A549 (cell line): ENCODE measurements around the gene IL1B. TPM values are rescaled to one million over a fixed set of nuclear protein-coding genes. Genes with fewer than 3 reads are reported as not detected.

Experiments used
- ATAC-seq, 2 experiments: fragments of 200-7000 bp in 1 of 2; fragments of >200 bp in 1 of 2; cut with Nextera tagmentation in 1 of 2; cut with Tn5 transposase in 1 of 2; 3 replicates each; pipeline versions ENCODE4 v1.8.0 to v1.9.1; 2018 to 2020; ENCODE audit warnings: mild to moderate bottlenecking in 1 of 2, moderate library complexity in 1 of 2
- CTCF ChIA-PET: fragments of 300-600 bp; sonication (Branson Sonifier 250); formaldehyde crosslinking; extraction: SDS; loops from one replicate; lab custom pipeline; 2021; ENCODE audit warnings: antibody characterized with exemption, inconsistent platforms; lab: Yijun Ruan, JAX
- POLR2A ChIA-PET: fragments of 350-600 bp; formaldehyde crosslinking; extraction: SDS; loops from one replicate; lab custom pipeline; 2021; ENCODE audit warnings: antibody characterized with exemption, inconsistent platforms; lab: Yijun Ruan, JAX
- DNase-seq, 2 experiments: peaks; one replicate each; pipeline versions ENCODE4 v3.0.0 to v3.0.0-alpha.2; 2011 to 2016; ENCODE audit warnings: low read depth in 1 of 2, low spot score in 1 of 2
- FAIRE-seq: peaks from 2 replicates; lab custom pipeline; 2011; peaks lifted over from hg19 to GRCh38; lab: Jason Lieb, UNC
- H3K27ac ChIP-seq, 2 experiments: fragments of >200 bp; sonication (Bioruptor Twin); formaldehyde crosslinking; 3 replicates each; pipeline ENCODE4 v1.5.1; 2016 to 2017
- H3K4me1 ChIP-seq: fragments of >200 bp; sonication (Bioruptor Twin); formaldehyde crosslinking; 3 replicates; pipeline ENCODE4 v1.6.1; 2016
- H3K4me2 ChIP-seq: fragments of >200 bp; sonication (Bioruptor Twin); formaldehyde crosslinking; 3 replicates; pipeline ENCODE4 v1.6.1; 2016
- H3K4me3 ChIP-seq: fragments of >200 bp; sonication (Bioruptor Twin); formaldehyde crosslinking; 3 replicates; pipeline ENCODE4 v1.5.1; 2016
- H3K9me3 ChIP-seq: fragments of >200 bp; sonication (Bioruptor Twin); formaldehyde crosslinking; 3 replicates; pipeline ENCODE4 v1.6.1; 2016
- BCL3 ChIP-seq: fragments of >200 bp; sonication (Bioruptor Twin); formaldehyde crosslinking; IDR thresholded peaks from 3 replicates; pipeline ENCODE4 v1.6.1; 2016
- CBX2 ChIP-seq: fragments of 200-600 bp; sonication (generic); IDR thresholded peaks from 2 replicates; pipeline ENCODE4 v1.6.1; 2016; ENCODE audit warnings: low read depth, mild to moderate bottlenecking, borderline replicate concordance
- CBX8 ChIP-seq: fragments of 200-600 bp; sonication (generic); IDR thresholded peaks from 2 replicates; pipeline ENCODE4 v1.6.1; 2016
- EHF ChIP-seq: fragments of 250-450 bp; sonication (Bioruptor Pico); IDR thresholded peaks from 2 replicates; pipeline ENCODE4 v1.5.0; 2020; ENCODE audit warnings: mild to moderate bottlenecking
- FOXS1 ChIP-seq: fragments of 250-450 bp; sonication (Bioruptor Pico); IDR thresholded peaks from 2 replicates; pipeline ENCODE4 v1.5.0; 2020; ENCODE audit warnings: mild to moderate bottlenecking, moderate library complexity
- GATA3 ChIP-seq: IDR thresholded peaks from 2 replicates; pipeline ENCODE4 v1.6.1; 2012; ENCODE audit warnings: borderline replicate concordance
- HMGXB4 ChIP-seq: fragments of 250-450 bp; sonication (Bioruptor Pico); IDR thresholded peaks from 2 replicates; pipeline ENCODE4 v1.5.0; 2021; ENCODE audit warnings: mild to moderate bottlenecking, moderate library complexity, borderline replicate concordance
- HOXB13 ChIP-seq: fragments of 250-450 bp; sonication (Bioruptor Pico); IDR thresholded peaks from 2 replicates; pipeline ENCODE4 v1.5.0; 2020; ENCODE audit warnings: low read depth, mild to moderate bottlenecking, moderate library complexity
- HOXB5 ChIP-seq: fragments of 250-450 bp; sonication (Bioruptor Pico); IDR thresholded peaks from 2 replicates; pipeline ENCODE4 v1.5.0; 2020; ENCODE audit warnings: mild to moderate bottlenecking, moderate library complexity
- JUN ChIP-seq, 2 experiments: fragments of >200 bp; sonication (Bioruptor Twin); formaldehyde crosslinking; IDR thresholded peaks; 2 replicates in 1 of 2; 3 replicates in 1 of 2; pipeline ENCODE4 v1.6.1; 2016 to 2017
- JUNB ChIP-seq: fragments of >200 bp; sonication (Bioruptor Twin); formaldehyde crosslinking; IDR thresholded peaks from 2 replicates; pipeline ENCODE4 v1.6.1; 2016
- KDM1A ChIP-seq: fragments of 200-600 bp; sonication (generic); IDR thresholded peaks from 2 replicates; pipeline ENCODE4 v1.6.1; 2016; ENCODE audit warnings: low read depth, mild to moderate bottlenecking
- KDM5A ChIP-seq: fragments of 200-600 bp; sonication (generic); IDR thresholded peaks from 2 replicates; pipeline ENCODE4 v1.6.1; 2016; ENCODE audit warnings: antibody characterized with exemption, mild to moderate bottlenecking
- MAX ChIP-seq: IDR thresholded peaks from 2 replicates; pipeline ENCODE4 v1.6.1; 2012
- POLR2A ChIP-seq: IDR thresholded peaks from 2 replicates; pipeline ENCODE4 v1.6.1; 2012; ENCODE audit warnings: mild to moderate bottlenecking, low read length
- POLR2AphosphoS2 ChIP-seq: conservative IDR thresholded peaks from 2 replicates; pipeline ENCODE4 v1.6.1; 2012; ENCODE audit warnings: low read length, improper control_type of control experiment, inconsistent platforms
- TFCP2L1 ChIP-seq: fragments of 250-450 bp; sonication (Bioruptor Pico); IDR thresholded peaks from 2 replicates; pipeline ENCODE4 v1.5.0; 2021; ENCODE audit warnings: mild to moderate bottlenecking
- TP53 ChIP-seq: fragments of 250-450 bp; sonication (Bioruptor Pico); IDR thresholded peaks from 2 replicates; pipeline ENCODE4 v1.5.0; 2021; ENCODE audit warnings: mild to moderate bottlenecking, moderate library complexity
- ZFP36 ChIP-seq: fragments of 450-650 bp; IDR thresholded peaks from 2 replicates; pipeline ENCODE4 v1.6.1; 2014; ENCODE audit warnings: borderline replicate concordance; ENCODE audit not compliant: partially characterized antibody
- WGBS: methylation state at CpG from one replicate; pipeline ENCODE4 v1.1.6; 2017; ENCODE audit errors: missing lambda C conversion rate; 5-methylcytosine and 5-hydroxymethylcytosine counted together
- polyA plus RNA-seq, 4 experiments: library from polyadenylated mRNA; depleted of rRNA in 3 of 4; stranded (reverse); fragments of >200 nt; fragmentation: RNase III in 1 of 4; extraction: RNeasy Plus Mini Kit Qiagen cat#74134 plus additional on column Dnase treatment in 1 of 4; gene quantifications; 2 replicates in 3 of 4; 3 replicates in 1 of 4; pipeline ENCODE4 v1.2.3, GENCODE V29; 2011 to 2017
- TF ChIP-seq, protein P1 (sequence below): fragments of 200-600 bp; sonication (generic); IDR thresholded peaks from 2 replicates; pipeline ENCODE4 v1.6.1; 2016; ENCODE audit warnings: antibody characterized with exemption, mild to moderate bottlenecking, moderate library complexity
- TF ChIP-seq, protein P2 (sequence below): IDR thresholded peaks from 2 replicates; pipeline ENCODE4 v1.6.1; 2012
- TF ChIP-seq, protein P3 (sequence below): fragments of 450-650 bp; IDR thresholded peaks from 2 replicates; pipeline ENCODE4 v1.6.1; 2014; ENCODE audit warnings: antibody characterized with exemption
- TF ChIP-seq, protein P4 (sequence below): fragments of >200 bp; sonication (Bioruptor Twin); formaldehyde crosslinking; IDR thresholded peaks from 2 replicates; pipeline ENCODE4 v1.6.1; 2016

Gene IL1B
- polyA plus RNA-seq, 2 of the 4 experiments (the other 2 are of a cell fraction) = 0.54 to 0.70 TPM

- no peaks in the 10 kb centered on the region for H3K4me1 ChIP-seq
- no peak for FAIRE-seq
Observed at GRCh38 chr2:112848833-112849232, 12.3 kb upstream of the IL1B start.

GRCh38 chr2:112846031-112846430 lies 9.5 kb upstream of the IL1B start:
- Histone ChIP-seq H3K9me3 (no peaks in the 10 kb centered on the region), H3K4me2 (no peak overlapping the region), H3K4me1 (no peaks in the 10 kb centered on the region), H3K4me3 (no peak overlapping the region), H3K27ac (no peak overlapping the region)
- FAIRE-seq = no peak
- ATAC-seq = no peak
- WGBS = 71% methylated on average over 6 of the region's 6 CpGs
- ChIA-PET POLR2A (no interaction called here), CTCF (no interaction called here)
- no peak for DNase-seq
- TF ChIP-seq POLR2A = no peak
- TF ChIP-seq HOXB13 = no peak
- no peak for TF ChIP-seq TP53 (CRISPR knock-in tag)
- TF ChIP-seq JUNB = no peak
- no peak for TF ChIP-seq TFCP2L1
- TF ChIP-seq, protein P1, sequence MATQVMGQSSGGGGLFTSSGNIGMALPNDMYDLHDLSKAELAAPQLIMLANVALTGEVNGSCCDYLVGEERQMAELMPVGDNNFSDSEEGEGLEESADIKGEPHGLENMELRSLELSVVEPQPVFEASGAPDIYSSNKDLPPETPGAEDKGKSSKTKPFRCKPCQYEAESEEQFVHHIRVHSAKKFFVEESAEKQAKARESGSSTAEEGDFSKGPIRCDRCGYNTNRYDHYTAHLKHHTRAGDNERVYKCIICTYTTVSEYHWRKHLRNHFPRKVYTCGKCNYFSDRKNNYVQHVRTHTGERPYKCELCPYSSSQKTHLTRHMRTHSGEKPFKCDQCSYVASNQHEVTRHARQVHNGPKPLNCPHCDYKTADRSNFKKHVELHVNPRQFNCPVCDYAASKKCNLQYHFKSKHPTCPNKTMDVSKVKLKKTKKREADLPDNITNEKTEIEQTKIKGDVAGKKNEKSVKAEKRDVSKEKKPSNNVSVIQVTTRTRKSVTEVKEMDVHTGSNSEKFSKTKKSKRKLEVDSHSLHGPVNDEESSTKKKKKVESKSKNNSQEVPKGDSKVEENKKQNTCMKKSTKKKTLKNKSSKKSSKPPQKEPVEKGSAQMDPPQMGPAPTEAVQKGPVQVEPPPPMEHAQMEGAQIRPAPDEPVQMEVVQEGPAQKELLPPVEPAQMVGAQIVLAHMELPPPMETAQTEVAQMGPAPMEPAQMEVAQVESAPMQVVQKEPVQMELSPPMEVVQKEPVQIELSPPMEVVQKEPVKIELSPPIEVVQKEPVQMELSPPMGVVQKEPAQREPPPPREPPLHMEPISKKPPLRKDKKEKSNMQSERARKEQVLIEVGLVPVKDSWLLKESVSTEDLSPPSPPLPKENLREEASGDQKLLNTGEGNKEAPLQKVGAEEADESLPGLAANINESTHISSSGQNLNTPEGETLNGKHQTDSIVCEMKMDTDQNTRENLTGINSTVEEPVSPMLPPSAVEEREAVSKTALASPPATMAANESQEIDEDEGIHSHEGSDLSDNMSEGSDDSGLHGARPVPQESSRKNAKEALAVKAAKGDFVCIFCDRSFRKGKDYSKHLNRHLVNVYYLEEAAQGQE = no peak
- TF ChIP-seq, protein P2, sequence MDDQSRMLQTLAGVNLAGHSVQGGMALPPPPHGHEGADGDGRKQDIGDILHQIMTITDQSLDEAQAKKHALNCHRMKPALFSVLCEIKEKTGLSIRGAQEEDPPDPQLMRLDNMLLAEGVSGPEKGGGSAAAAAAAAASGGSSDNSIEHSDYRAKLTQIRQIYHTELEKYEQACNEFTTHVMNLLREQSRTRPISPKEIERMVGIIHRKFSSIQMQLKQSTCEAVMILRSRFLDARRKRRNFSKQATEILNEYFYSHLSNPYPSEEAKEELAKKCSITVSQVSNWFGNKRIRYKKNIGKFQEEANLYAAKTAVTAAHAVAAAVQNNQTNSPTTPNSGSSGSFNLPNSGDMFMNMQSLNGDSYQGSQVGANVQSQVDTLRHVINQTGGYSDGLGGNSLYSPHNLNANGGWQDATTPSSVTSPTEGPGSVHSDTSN = no peak
- no peak for TF ChIP-seq FOXS1 (CRISPR knock-in tag)
- TF ChIP-seq ZFP36 = no peak
- TF ChIP-seq HMGXB4 (CRISPR knock-in tag) = no peak
- TF ChIP-seq GATA3 = no peak
- TF ChIP-seq CBX8 = no peak
- TF ChIP-seq POLR2AphosphoS2 = no peak
- TF ChIP-seq, protein P3, sequence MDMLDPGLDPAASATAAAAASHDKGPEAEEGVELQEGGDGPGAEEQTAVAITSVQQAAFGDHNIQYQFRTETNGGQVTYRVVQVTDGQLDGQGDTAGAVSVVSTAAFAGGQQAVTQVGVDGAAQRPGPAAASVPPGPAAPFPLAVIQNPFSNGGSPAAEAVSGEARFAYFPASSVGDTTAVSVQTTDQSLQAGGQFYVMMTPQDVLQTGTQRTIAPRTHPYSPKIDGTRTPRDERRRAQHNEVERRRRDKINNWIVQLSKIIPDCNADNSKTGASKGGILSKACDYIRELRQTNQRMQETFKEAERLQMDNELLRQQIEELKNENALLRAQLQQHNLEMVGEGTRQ = no peak
- no peak for TF ChIP-seq CBX2
- no peak for TF ChIP-seq JUN (IDR thresholded peaks at IDR 0.05)

More at GRCh38 chr2:112848833-112849232, 12.3 kb upstream of the IL1B start:
- Histone ChIP-seq H3K27ac (no peak overlapping the region), H3K4me3 (no peak overlapping the region), H3K4me2 (no peak overlapping the region), H3K9me3 (no peaks in the 10 kb centered on the region)
- no peak for ATAC-seq
- CTCF ChIA-PET = no interaction called here
- TF ChIP-seq EHF (CRISPR knock-in tag) (no peak), KDM5A (no peak), KDM1A (no peak), GATA3 (no peak), BCL3 (no peak), JUN (IDR thresholded peaks at IDR 0.05) (no peak), MAX (no peak), HOXB5 (CRISPR knock-in tag) (no peak)
- TF ChIP-seq, protein P4, sequence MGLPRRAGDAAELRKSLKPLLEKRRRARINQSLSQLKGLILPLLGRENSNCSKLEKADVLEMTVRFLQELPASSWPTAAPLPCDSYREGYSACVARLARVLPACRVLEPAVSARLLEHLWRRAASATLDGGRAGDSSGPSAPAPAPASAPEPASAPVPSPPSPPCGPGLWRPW = no peak
- TF ChIP-seq, protein P1 = no peak
- WGBS = 84% methylated on average over 1 of the region's 1 CpG
- POLR2A ChIA-PET = no interaction called here
- DNase-seq = no peak
